ENCODE data around the gene GGA1. TPM values are rescaled to one million over a fixed set of nuclear protein-coding genes. Genes with fewer than 3 reads are reported as not detected.

Gene GGA1
- total RNA-seq, 1 donor from 2014 or later: 64.8 TPM

GRCh38 chr22:37569009-37569920 lies 39.4 kb upstream of the GGA1 start:
- Histone ChIP-seq H3K4me1 (peaks cover 65% of the 10 kb centered on the region), H3K4me3 (no peak overlapping the region), H3K27ac (peak overlapping the region; percentile 67), H3K9me3 (no peaks in the 10 kb centered on the region), H3K36me3 (peaks cover 34% of the 10 kb centered on the region), H3K27me3 (ENCODE audit: low read depth) (no peaks in the 10 kb centered on the region)
- TF ChIP-seq CTCF (IDR thresholded peaks at IDR 0.05): no peak
- DNase-seq: peak; percentile 79
- intact Hi-C loops (cut with DNase I): no loop called here
- peak; percentile 66 to 72 for ATAC-seq

GRCh38 chr22:37569921-37570660 lies 38.5 kb upstream of the GGA1 start:
- peaks cover 64% of the 10 kb centered on the region for H3K4me1 ChIP-seq
- peaks cover 34% of the 10 kb centered on the region for H3K36me3 ChIP-seq
- DNase-seq (peak; percentile 71), ATAC-seq (peak; percentile 0 to 5)
- peak overlapping the region; percentile 67 for H3K27ac ChIP-seq
- no peak for TF ChIP-seq CTCF (IDR thresholded peaks at IDR 0.05)
- no peaks in the 10 kb centered on the region for H3K27me3 ChIP-seq (ENCODE audit: low read depth)
- no peak overlapping the region for H3K4me3 ChIP-seq
- H3K9me3 ChIP-seq: no peaks in the 10 kb centered on the region
- intact Hi-C loops (cut with DNase I): no loop called here

GRCh38 chr22:37570661-37570976 lies 38.0 kb upstream of the GGA1 start:
- DNase-seq (no peak), ATAC-seq (no peak)
- peaks cover 34% of the 10 kb centered on the region for H3K36me3 ChIP-seq
- H3K9me3 ChIP-seq: no peaks in the 10 kb centered on the region
- no peak overlapping the region for H3K27ac ChIP-seq
- H3K4me1 ChIP-seq: peaks cover 63% of the 10 kb centered on the region
- H3K4me3 ChIP-seq: no peak overlapping the region
- intact Hi-C loops (cut with DNase I): no loop called here
- TF ChIP-seq CTCF (IDR thresholded peaks at IDR 0.05): no peak
- no peaks in the 10 kb centered on the region for H3K27me3 ChIP-seq (ENCODE audit: low read depth)

- peaks cover 55% of the 10 kb centered on the region for H3K4me1 ChIP-seq
- DNase-seq (no peak), ATAC-seq (no peak)
- no peak for TF ChIP-seq CTCF (IDR thresholded peaks at IDR 0.05)
- no peaks in the 10 kb centered on the region for H3K9me3 ChIP-seq
- intact Hi-C loops (cut with DNase I): no loop called here
- H3K27ac ChIP-seq: no peak overlapping the region
- no peaks in the 10 kb centered on the region for H3K27me3 ChIP-seq (ENCODE audit: low read depth)
- no peak overlapping the region for H3K4me3 ChIP-seq
- H3K36me3 ChIP-seq: peaks cover 26% of the 10 kb centered on the region
These were observed 37.2 kb upstream of the GGA1 start for GRCh38 chr22:37571258-37571991.

GRCh38 chr22:37571992-37572373 lies 36.7 kb upstream of the GGA1 start:
- ATAC-seq (no peak), DNase-seq (no peak)
- no peak for TF ChIP-seq CTCF (IDR thresholded peaks at IDR 0.05)
- H3K36me3 ChIP-seq: peaks cover 20% of the 10 kb centered on the region
- peaks cover 49% of the 10 kb centered on the region for H3K4me1 ChIP-seq
- no peaks in the 10 kb centered on the region for H3K9me3 ChIP-seq
- no peak overlapping the region for H3K4me3 ChIP-seq
- intact Hi-C loops (cut with DNase I): no loop called here
- H3K27ac ChIP-seq: no peak overlapping the region
- no peaks in the 10 kb centered on the region for H3K27me3 ChIP-seq (ENCODE audit: low read depth)
